Osteocyte (in vitro differentiated cells): ENCODE data around the gene GPC5. TPM values are rescaled to one million over a fixed set of nuclear protein-coding genes. Genes with fewer than 3 reads are reported as not detected.

ENCODE experiments used
- DNase-seq: peaks from one replicate; pipeline ENCODE4 v3.0.0; 2021; ENCODE audit warnings: mixed read lengths; ENCODE audit not compliant: unreplicated experiment; ENCODE audit errors: extremely low spot score
- H3K27ac Mint-ChIP-seq: one replicate; pipeline ENCODE4 v1.8.0; 2021; ENCODE audit warnings: mild to moderate bottlenecking, mixed read lengths; ENCODE audit not compliant: unreplicated experiment
- H3K27me3 Mint-ChIP-seq: one replicate; pipeline ENCODE4 v1.8.0; 2021; ENCODE audit warnings: mixed read lengths; ENCODE audit not compliant: unreplicated experiment
- H3K36me3 Mint-ChIP-seq: one replicate; pipeline ENCODE4 v1.8.0; 2021; ENCODE audit warnings: mixed read lengths; ENCODE audit not compliant: unreplicated experiment
- H3K4me1 Mint-ChIP-seq: one replicate; pipeline ENCODE4 v1.8.0; 2021; ENCODE audit warnings: mixed read lengths; ENCODE audit not compliant: unreplicated experiment
- H3K4me3 Mint-ChIP-seq: one replicate; pipeline ENCODE4 v1.8.0; 2021; ENCODE audit warnings: mild to moderate bottlenecking, moderate library complexity, mixed read lengths; ENCODE audit not compliant: unreplicated experiment
- H3K9me3 Mint-ChIP-seq: one replicate; pipeline ENCODE4 v1.8.0; 2021; ENCODE audit warnings: mixed read lengths; ENCODE audit not compliant: unreplicated experiment
- total RNA-seq: library from RNA; stranded (reverse); gene quantifications from 2 replicates; pipeline ENCODE4 v1.2.1, GENCODE V29; 2021
- TF ChIP-seq, protein P1 (sequence below): fragments of 200-600 bp; sonication (generic); IDR thresholded peaks from 2 replicates; pipeline ENCODE4 v1.5.0; 2021; ENCODE audit warnings: antibody characterized with exemption, mild to moderate bottlenecking, moderate library complexity

Gene GPC5
- total RNA-seq, 1 donor from 2014 or later, result 12.9 TPM

DNA sequence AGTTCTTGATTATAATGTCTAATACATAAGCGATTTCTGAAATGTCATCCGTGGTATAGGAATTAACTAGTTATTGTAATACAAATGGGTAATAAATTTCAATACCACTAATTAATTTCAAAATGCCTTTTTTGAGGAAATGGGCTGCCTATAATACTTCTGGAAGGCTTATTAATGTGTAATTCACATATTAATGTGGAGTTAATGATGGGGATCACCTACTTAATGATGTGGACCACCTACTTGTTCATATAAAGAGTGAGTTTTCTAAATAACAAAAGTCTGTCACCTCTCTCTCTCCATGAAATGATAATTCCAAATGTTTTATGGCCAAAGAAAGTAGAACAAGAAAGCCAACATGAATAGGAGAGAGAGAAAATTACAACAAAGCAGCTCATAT is 914.4 kb downstream of the GPC5 start:
- H3K36me3 Mint-ChIP-seq, result no peaks in the 10 kb centered on the region
- peaks cover 3% of the 10 kb centered on the region for H3K4me1 Mint-ChIP-seq
- no peak overlapping the region for H3K4me3 Mint-ChIP-seq
- no peaks in the 10 kb centered on the region for H3K27me3 Mint-ChIP-seq
- no peak for DNase-seq
- H3K27ac Mint-ChIP-seq, result no peak overlapping the region
- TF ChIP-seq, protein P1, sequence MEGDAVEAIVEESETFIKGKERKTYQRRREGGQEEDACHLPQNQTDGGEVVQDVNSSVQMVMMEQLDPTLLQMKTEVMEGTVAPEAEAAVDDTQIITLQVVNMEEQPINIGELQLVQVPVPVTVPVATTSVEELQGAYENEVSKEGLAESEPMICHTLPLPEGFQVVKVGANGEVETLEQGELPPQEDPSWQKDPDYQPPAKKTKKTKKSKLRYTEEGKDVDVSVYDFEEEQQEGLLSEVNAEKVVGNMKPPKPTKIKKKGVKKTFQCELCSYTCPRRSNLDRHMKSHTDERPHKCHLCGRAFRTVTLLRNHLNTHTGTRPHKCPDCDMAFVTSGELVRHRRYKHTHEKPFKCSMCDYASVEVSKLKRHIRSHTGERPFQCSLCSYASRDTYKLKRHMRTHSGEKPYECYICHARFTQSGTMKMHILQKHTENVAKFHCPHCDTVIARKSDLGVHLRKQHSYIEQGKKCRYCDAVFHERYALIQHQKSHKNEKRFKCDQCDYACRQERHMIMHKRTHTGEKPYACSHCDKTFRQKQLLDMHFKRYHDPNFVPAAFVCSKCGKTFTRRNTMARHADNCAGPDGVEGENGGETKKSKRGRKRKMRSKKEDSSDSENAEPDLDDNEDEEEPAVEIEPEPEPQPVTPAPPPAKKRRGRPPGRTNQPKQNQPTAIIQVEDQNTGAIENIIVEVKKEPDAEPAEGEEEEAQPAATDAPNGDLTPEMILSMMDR, result no peak
- no peaks in the 10 kb centered on the region for H3K9me3 Mint-ChIP-seq

DNA sequence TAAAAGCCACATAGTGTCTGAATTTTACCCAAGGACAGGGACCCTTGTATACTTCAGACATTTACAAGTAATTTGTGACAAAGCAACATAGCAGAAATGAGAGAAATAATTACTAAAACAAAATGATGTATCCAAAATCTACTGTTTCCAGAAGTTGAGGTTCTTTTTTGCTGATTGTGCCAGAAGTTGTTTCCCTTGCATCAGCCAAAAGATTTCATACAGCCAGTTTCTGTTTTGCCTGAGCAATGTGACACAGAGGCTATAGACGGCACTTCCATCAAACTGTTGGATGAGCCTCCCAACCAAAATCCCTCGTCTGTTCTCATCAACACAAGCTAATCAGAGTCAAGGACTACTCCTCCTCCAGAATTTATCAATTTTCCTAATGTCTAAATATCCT is 915.0 kb downstream of the GPC5 start:
- Mint-ChIP-seq H3K27me3 (no peaks in the 10 kb centered on the region), H3K36me3 (no peaks in the 10 kb centered on the region), H3K4me1 (peaks cover 3% of the 10 kb centered on the region), H3K4me3 (no peak overlapping the region), H3K9me3 (no peaks in the 10 kb centered on the region), H3K27ac (no peak overlapping the region)
- TF ChIP-seq, protein P1, result no peak
- DNase-seq, result no peak

DNA sequence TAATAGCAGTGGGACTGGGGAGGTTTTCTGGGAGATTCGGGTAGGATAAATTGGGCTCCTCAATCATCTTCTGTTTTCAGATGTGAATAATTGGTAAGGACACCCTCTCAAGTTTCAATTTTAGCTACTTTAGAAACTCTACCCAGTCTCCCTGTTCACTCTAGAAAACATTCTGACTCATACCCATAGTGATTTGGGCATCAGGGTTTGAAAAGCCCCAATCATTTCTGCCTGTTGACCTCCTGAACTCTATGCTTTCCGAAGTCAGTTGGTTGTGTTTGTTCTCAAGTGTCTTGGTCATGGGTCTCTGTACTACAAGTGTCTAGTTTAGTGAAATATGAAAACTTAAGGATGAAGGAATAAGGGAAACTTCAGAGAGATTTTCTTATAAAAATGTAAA is 916.8 kb downstream of the GPC5 start:
- H3K27me3 Mint-ChIP-seq, result no peaks in the 10 kb centered on the region
- H3K4me3 Mint-ChIP-seq, result no peak overlapping the region
- no peak for DNase-seq
- TF ChIP-seq, protein P1, result no peak
- H3K36me3 Mint-ChIP-seq, result no peaks in the 10 kb centered on the region
- H3K9me3 Mint-ChIP-seq, result no peaks in the 10 kb centered on the region
- H3K4me1 Mint-ChIP-seq, result peaks cover 3% of the 10 kb centered on the region
- no peak overlapping the region for H3K27ac Mint-ChIP-seq

DNA sequence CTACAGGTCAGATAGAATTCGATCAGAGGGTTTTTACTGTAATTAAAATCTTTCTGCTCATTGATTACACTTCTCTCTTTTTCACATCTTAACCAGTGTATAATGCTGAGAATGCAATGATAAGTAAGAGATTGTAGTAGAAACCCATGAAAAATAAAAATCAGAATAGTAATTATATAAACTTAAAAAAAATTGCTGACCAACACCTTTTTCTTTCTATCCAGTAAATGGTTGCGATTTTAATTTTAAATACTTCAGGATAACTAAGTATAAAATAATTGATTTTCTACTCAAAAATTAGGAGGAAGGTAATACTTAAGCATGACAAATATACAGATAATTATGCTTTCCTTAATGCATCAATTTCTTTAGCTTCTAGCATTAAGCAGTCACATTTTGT is 917.6 kb downstream of the GPC5 start:
- Mint-ChIP-seq H3K27ac (no peak overlapping the region), H3K27me3 (no peaks in the 10 kb centered on the region), H3K4me1 (peaks cover 3% of the 10 kb centered on the region), H3K9me3 (no peaks in the 10 kb centered on the region), H3K36me3 (no peaks in the 10 kb centered on the region), H3K4me3 (no peak overlapping the region)
- DNase-seq, result no peak
- TF ChIP-seq, protein P1, result no peak

DNA sequence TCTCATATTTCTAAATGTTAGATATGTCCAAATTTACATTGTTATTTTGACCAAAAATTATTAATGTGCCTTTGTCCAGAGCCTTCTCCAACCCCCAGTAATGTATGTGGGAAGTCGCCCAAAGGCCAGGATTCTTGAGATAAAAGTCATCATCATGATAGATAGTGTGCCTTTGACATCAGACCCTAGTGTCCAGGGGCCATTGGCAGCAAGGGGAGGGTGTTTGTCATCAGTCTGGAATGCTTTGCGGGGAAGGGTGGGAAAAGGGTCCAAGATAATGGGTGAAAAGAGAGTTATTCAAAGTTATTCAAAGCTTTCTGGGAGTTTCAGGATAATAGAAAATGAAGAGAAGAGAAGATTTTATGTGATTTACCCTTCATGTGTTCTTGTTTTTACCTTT is 918.6 kb downstream of the GPC5 start:
- Mint-ChIP-seq H3K4me1 (peaks cover 3% of the 10 kb centered on the region), H3K9me3 (no peaks in the 10 kb centered on the region), H3K27me3 (no peaks in the 10 kb centered on the region), H3K4me3 (no peak overlapping the region), H3K27ac (no peak overlapping the region), H3K36me3 (no peaks in the 10 kb centered on the region)
- DNase-seq, result no peak
- TF ChIP-seq, protein P1, result no peak
